ENCODE measurements around the gene TSC22D2. TPM values are rescaled to one million over a fixed set of nuclear protein-coding genes. Genes with fewer than 3 reads are reported as not detected.
"Not testable (repeated sequence)": the region's sequence is repeated elsewhere in the genome, so short reads cannot be mapped to it uniquely, and the experiment has no call there.

TSC22D2 gene
- total and polyA plus RNA-seq, 7 donors = 6.6 to 24.9 (median 14.6) TPM

DNA sequence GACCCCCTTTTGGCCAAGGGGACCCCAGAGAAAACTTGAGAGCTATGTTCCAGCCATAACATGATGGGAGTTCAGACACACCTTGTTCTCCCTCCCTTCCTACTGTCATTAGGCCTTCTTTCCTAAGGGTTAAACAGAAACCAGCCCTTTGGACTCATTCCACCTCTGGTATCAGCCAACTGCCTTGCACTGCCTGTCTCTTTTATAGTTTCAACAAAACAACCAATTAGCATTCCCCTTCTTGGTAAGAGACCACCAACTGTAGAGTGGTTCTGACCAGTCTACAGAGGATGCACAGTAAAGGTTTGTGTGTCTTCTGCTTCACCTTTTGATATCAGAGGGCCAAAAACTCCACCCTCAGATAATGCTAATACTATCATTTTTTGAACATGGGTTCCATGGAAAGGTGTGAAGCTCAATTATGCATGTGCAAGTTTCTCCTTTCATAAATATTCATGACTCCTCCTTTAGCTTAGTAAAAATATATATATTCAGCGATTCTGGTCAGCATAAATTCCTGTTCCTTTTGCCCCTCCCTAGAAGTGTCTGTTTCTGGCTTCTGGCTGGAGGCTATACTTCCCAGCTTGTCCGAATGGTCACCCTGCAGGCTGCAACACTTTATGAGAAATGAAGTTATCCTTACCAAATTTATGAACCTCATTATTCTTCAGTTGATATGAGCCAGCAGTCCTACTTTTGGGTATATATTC, 82.3 kb downstream of the TSC22D2 start:
- H3K27ac ChIP-seq = no peak overlapping the region
- H3K27me3 ChIP-seq = no peaks in the 10 kb centered on the region
- no peak for DNase-seq
- intact Hi-C loops (cut with DNase I) = no loop called here
- WGBS, 2 donors = 95 to 96% methylated on average over 2 of the region's 2 CpGs
- no peaks in the 10 kb centered on the region for H3K4me1 ChIP-seq
- H3K4me3 ChIP-seq = no peak overlapping the region
- H3K9me3 ChIP-seq = peaks cover 0 to 2% (median 0%) of the 10 kb centered on the region in 4 donors
- H3K36me3 ChIP-seq = no peaks in the 10 kb centered on the region
- TF ChIP-seq, protein P1, sequence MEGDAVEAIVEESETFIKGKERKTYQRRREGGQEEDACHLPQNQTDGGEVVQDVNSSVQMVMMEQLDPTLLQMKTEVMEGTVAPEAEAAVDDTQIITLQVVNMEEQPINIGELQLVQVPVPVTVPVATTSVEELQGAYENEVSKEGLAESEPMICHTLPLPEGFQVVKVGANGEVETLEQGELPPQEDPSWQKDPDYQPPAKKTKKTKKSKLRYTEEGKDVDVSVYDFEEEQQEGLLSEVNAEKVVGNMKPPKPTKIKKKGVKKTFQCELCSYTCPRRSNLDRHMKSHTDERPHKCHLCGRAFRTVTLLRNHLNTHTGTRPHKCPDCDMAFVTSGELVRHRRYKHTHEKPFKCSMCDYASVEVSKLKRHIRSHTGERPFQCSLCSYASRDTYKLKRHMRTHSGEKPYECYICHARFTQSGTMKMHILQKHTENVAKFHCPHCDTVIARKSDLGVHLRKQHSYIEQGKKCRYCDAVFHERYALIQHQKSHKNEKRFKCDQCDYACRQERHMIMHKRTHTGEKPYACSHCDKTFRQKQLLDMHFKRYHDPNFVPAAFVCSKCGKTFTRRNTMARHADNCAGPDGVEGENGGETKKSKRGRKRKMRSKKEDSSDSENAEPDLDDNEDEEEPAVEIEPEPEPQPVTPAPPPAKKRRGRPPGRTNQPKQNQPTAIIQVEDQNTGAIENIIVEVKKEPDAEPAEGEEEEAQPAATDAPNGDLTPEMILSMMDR (IDR thresholded peaks at IDR 0.05) = no peak
- TF ChIP-seq POLR2A (IDR thresholded peaks at IDR 0.05) (no peak), EP300 (IDR thresholded peaks at IDR 0.05) (no peak), POLR2AphosphoS5 (IDR thresholded peaks at IDR 0.05) (no peak)

DNA sequence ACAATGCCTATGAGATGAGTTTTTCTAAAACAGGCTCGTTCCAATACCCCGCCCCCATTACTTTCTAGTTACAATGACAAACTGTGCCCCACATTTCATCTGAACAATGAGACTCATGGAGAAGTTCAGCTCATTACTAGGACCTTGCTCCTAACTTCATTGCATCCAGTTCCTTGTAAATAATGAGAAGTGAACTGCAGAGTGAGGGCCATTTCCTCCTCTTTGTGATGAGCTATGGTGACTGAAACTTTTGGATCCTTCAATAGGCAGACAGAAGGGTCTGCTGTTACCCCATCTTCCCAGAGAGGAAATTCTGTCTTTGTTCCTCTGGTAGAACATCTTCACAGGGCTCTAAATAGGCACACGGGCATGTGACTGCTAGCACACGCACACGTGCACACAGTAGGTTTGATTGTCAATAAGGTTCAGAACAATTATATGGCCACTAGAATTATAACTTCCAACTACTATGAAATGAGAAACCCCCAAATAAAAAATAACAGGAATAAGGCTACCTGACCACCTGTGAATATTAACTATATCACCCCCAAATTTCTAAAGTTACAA, 86.4 kb downstream of the TSC22D2 start:
- TF ChIP-seq EP300 (IDR thresholded peaks at IDR 0.05) (no peak), POLR2AphosphoS5 (IDR thresholded peaks at IDR 0.05) (no peak)
- H3K9me3 ChIP-seq = no peaks in the 10 kb centered on the region
- no peaks in the 10 kb centered on the region for H3K36me3 ChIP-seq
- H3K27me3 ChIP-seq = no peaks in the 10 kb centered on the region
- H3K4me1 ChIP-seq = no peaks in the 10 kb centered on the region
- no peak overlapping the region for H3K4me3 ChIP-seq
- no peak for DNase-seq
- WGBS, 2 donors = 91 to 96% methylated on average over 5 of the region's 5 CpGs
- no peak overlapping the region for H3K27ac ChIP-seq
- intact Hi-C loops (cut with DNase I) = loop anchor here (2.0 kb wide), 1 partner anchor 208 kb away; no protein-coding TSS in a partner anchor

DNA sequence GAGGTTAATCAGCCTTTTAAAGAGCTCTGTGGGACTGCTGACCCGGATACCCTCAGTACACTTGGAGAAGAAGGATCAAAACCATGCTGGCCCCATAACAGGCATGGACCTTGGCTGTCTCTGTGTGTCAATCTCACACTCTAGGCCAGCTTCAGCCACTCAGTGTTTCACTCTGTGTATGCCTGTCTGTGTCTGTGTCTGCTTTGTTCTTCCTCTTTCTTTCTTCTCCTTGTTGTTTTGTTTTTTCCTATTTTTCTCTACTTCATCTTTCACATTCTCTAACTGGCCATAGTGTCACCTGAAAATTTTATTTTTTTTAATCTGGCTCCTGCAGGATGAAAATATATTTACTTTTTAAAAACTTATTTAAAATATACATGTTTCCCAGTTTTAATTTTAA, 87.1 kb downstream of the TSC22D2 start:
- Histone ChIP-seq H3K9me3 (no peaks in the 10 kb centered on the region), H3K27me3 (no peaks in the 10 kb centered on the region), H3K27ac (no peak overlapping the region), H3K4me3 (no peak overlapping the region), H3K36me3 (no peaks in the 10 kb centered on the region), H3K4me1 (no peaks in the 10 kb centered on the region)
- 80 to 85% methylated on average over 1 of the region's 1 CpG for WGBS, 2 donors
- DNase-seq = no peak
- TF ChIP-seq, protein P1 (IDR thresholded peaks at IDR 0.05) = no peak
- TF ChIP-seq EP300 (IDR thresholded peaks at IDR 0.05) (no peak), POLR2A (IDR thresholded peaks at IDR 0.05) (no peak), POLR2AphosphoS5 (IDR thresholded peaks at IDR 0.05) (no peak)
- intact Hi-C loops (cut with DNase I) = loop anchor here (1.0 to 5.0 kb wide), 4 partner anchors 85 to 528 kb away; no protein-coding TSS in a partner anchor

DNA sequence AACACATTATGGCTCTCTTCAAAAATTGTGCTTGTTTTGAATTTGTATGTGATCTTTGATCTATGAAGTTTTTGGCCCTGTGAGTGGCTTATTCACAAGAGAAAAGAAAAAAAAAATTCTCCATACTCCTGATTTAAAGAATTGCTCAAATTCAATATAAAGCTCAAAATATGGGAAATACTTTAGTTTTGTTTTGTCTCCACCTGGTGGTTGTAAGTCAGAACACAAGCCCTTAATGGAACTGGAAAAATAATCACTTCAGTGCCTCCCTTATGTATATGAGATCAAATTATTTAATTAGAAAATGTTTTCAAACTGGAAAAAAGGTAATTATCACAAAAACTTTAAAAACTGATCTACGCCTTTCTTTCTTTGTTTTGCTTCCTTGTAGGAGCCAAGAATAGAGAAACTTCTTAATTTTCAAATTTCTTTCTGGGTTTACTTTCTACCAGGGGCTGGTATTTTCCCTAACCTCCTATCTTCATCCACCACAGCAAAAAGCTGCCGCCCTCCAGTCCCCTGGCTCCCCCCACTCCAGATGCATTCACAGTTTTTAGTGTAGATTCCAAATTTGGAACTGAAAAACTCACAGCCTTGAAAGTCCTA, 87.6 kb downstream of the TSC22D2 start:
- H3K9me3 ChIP-seq = no peaks in the 10 kb centered on the region
- TF ChIP-seq EP300 (IDR thresholded peaks at IDR 0.05) = no peak
- TF ChIP-seq, protein P1 (IDR thresholded peaks at IDR 0.05) = peak; percentile 38 to 81 (median 70)
- 3 to 7% methylated on average over 2 of the region's 2 CpGs for WGBS, 2 donors
- no peak for DNase-seq
- H3K27me3 ChIP-seq = no peaks in the 10 kb centered on the region
- no peak overlapping the region for H3K4me3 ChIP-seq
- H3K27ac ChIP-seq = no peak overlapping the region
- no peaks in the 10 kb centered on the region for H3K4me1 ChIP-seq
- H3K36me3 ChIP-seq = no peaks in the 10 kb centered on the region
- intact Hi-C loops (cut with DNase I) = loop anchor here (1.0 to 5.0 kb wide), 4 partner anchors 85 to 528 kb away; no protein-coding TSS in a partner anchor

DNA sequence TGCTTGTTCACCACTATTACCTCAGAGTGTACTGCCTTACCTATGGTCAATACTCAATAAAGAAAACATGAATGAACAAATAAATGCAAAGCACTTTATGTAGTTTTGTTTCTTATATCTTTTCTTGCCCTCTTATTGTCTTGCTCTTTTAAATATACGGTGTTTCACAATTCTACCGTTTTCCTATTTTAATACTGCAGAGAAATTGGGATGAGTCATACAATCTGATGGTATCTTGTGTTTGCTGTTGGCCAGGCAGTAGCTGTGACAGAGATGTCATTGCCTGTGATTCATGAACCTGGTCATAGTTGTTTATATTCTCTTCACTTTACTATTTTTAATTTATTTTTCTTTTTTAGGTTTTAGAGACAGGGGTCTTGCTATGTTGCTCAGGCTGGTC, 89.9 kb downstream of the TSC22D2 start:
- H3K27me3 ChIP-seq = no peaks in the 10 kb centered on the region
- TF ChIP-seq, protein P1 (IDR thresholded peaks at IDR 0.05) = no peak
- TF ChIP-seq POLR2A (IDR thresholded peaks at IDR 0.05) (no peak), POLR2AphosphoS5 (IDR thresholded peaks at IDR 0.05) (no peak), EP300 (IDR thresholded peaks at IDR 0.05) (no peak)
- no peak overlapping the region for H3K27ac ChIP-seq
- 26 to 70% methylated on average over 2 of the region's 2 CpGs for WGBS, 2 donors
- H3K36me3 ChIP-seq = no peaks in the 10 kb centered on the region
- H3K4me3 ChIP-seq = no peak overlapping the region
- no peak for DNase-seq
- peaks cover 0 to 6% (median 0%) of the 10 kb centered on the region in 4 donors for H3K9me3 ChIP-seq
- no peaks in the 10 kb centered on the region for H3K4me1 ChIP-seq
- intact Hi-C loops (cut with DNase I) = loop anchor here (5.0 kb wide), 2 partner anchors 271 to 531 kb away; no protein-coding TSS in a partner anchor

DNA sequence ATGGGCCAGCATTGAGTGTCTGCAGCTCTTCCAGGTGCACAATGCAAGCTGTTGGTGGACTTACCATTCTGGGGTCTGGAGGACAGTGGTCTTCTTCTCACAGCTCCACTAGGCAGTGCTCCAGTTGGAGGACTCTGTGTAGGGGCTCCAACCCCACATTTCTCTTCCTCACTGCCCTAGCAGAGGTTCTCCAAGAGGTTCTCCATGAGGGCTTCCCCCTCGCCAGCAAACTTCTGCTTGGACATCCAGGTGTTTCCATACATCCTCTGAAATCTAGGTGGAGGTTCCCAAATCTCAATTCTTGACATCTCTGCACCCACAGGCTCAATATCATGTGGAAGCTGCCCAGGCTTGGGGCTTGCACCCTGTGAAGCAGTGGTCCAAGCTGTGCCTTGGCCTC, 92.9 kb downstream of the TSC22D2 start:
- H3K36me3 ChIP-seq; DNase-seq; H3K9me3 ChIP-seq; intact Hi-C loops (cut with DNase I); H3K27me3 ChIP-seq; H3K27ac ChIP-seq; H3K4me3 ChIP-seq; H3K4me1 ChIP-seq: not testable (repeated sequence)
- 93 to 97% methylated on average over 1 of the region's 1 CpG for WGBS, 2 donors

All from sigmoid colon (tissue), 7 donors.